M059J (cell line): ENCODE measurements around the gene ATP2C2. TPM values are rescaled to one million over a fixed set of nuclear protein-coding genes. Genes with fewer than 3 reads are reported as not detected.
A peak's percentile ranks its signal among the peaks of the same experiment; 100 is the strongest.
"Not testable (repeated sequence)": the region's sequence is repeated elsewhere in the genome, so short reads cannot be mapped to it uniquely, and the experiment has no call there.

Experiments
- DNase-seq: peaks from one replicate; pipeline ENCODE4 v3.0.0-alpha.2; 2012; ENCODE audit warnings: low read depth
- total RNA-seq: library from RNA; depleted of rRNA; stranded (reverse); fragments of >200 nt; shearing (Covaris generic); gene quantifications from 2 replicates; pipeline ENCODE4 v1.2.3, GENCODE V29; 2014

Gene ATP2C2
- total RNA-seq, 1 experiment from 2014 or later: 0.07 TPM

- not testable (repeated sequence) for DNase-seq
These were observed 27.7 kb downstream of the ATP2C2 start for GRCh38 chr16:84396082-84396481.

GRCh38 chr16:84396537-84397008 lies 28.2 kb downstream of the ATP2C2 start:
- peak; percentile 19 for DNase-seq

GRCh38 chr16:84397090-84397489 lies 28.8 kb downstream of the ATP2C2 start:
- no peak for DNase-seq

GRCh38 chr16:84398701-84399100 lies 30.4 kb downstream of the ATP2C2 start:
- no peak for DNase-seq

GRCh38 chr16:84399912-84400311 lies 31.6 kb downstream of the ATP2C2 start:
- not testable (repeated sequence) for DNase-seq

GRCh38 chr16:84403435-84403834 lies 35.1 kb downstream of the ATP2C2 start:
- not testable (repeated sequence) for DNase-seq

- no peak for DNase-seq
These were observed 36.0 kb downstream of the ATP2C2 start for GRCh38 chr16:84404324-84404723.

- DNase-seq: no peak
These were observed 36.8 kb downstream of the ATP2C2 start for GRCh38 chr16:84404936-84405639.

GRCh38 chr16:84406006-84406963 lies 37.9 kb downstream of the ATP2C2 start:
- DNase-seq: peak; percentile 37

- DNase-seq: no peak
These were observed 39.4 kb downstream of the ATP2C2 start for GRCh38 chr16:84407588-84408313.

- no peak for DNase-seq
These were observed 40.0 kb downstream of the ATP2C2 start for GRCh38 chr16:84408314-84408690.

- peak; percentile 23 for DNase-seq
These were observed 40.5 kb downstream of the ATP2C2 start for GRCh38 chr16:84408856-84409255.

GRCh38 chr16:84410361-84411138 lies 42.2 kb downstream of the ATP2C2 start:
- no peak for DNase-seq

GRCh38 chr16:84411768-84412167 lies 43.4 kb downstream of the ATP2C2 start:
- DNase-seq: no peak

GRCh38 chr16:84412262-84412661 lies 43.9 kb downstream of the ATP2C2 start:
- no peak for DNase-seq

- no peak for DNase-seq
These were observed 45.1 kb downstream of the ATP2C2 start for GRCh38 chr16:84413244-84414004.

- no peak for DNase-seq
These were observed 46.5 kb downstream of the ATP2C2 start for GRCh38 chr16:84414789-84415326.

GRCh38 chr16:84416407-84417321 lies 48.3 kb downstream of the ATP2C2 start:
- DNase-seq: no peak
